NAMALWA (cell line): ENCODE data around the gene ELP6.
"Not testable (repeated sequence)": the region's sequence is repeated elsewhere in the genome, so short reads cannot be mapped to it uniquely, and the experiment has no call there.

Experiments used
- DNase-seq: peaks from one replicate; pipeline ENCODE4 v3.0.0-alpha.2; 2015; ENCODE audit warnings: low spot score

The ELP6 gene

DNA sequence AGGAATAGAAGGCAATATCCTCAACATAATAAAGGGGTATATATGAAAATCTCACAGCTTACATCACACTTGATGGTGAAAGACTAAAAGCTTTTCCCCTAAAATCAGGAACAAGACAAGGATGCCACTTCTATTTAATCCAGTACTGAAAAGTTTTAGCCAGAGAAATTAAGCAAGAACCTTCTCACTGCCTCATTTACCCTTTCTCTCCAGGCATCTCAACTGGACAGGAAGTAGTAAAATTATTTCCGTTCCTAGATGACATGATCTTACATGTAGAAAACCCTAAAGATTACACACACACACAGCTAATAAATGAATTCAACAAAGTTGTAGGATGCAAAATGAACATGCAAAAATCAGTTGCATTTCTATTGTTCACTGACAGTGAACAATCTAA is 48.9 kb downstream of the ELP6 start:
- DNase-seq = peak; percentile 8

DNA sequence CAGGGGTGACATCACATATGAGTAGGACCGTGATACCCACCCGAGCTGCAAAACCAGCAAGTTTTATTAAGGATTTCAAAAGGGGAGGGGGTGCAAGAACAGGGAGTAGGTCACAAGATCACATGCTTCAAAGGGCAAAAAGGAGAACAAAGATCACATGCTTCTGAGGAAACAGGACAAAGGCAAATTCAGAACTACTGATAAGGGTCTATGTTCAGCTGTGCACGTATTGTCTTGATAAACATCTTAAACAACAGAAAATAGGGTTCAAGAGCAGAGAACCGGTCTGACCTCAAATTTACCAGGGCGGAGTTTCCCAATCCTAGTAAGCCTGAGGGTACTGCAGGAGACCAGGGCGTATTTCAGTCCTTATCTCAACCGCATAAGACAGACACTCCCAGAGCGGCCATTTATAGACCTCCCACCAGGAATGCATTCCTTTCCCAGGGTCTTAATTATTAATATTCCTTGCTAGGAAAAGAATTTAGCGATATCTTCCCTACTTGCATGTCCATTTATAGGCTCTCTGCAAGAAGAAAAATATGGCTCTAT is 53.9 kb downstream of the ELP6 start:
- not testable (repeated sequence) for DNase-seq

DNA sequence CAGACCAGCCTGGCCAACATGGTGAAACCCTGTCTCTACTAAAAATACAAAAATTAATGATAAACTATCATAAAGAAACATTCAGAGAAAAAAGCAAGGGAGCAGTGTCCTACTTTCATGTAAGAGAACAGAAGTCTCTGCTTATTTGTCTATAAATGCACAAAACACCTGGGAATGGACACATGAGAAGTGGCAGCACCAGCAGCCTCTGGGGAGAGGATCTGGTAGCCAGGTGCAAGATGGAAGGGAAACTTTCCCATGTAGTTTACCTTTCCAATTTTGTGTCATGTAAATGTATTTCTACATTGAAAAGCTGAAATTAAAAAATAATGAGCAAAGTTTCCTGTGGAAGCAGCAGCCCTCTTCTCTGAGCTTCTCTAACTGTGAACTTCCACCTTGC is 56.5 kb downstream of the ELP6 start:
- no peak for DNase-seq

DNA sequence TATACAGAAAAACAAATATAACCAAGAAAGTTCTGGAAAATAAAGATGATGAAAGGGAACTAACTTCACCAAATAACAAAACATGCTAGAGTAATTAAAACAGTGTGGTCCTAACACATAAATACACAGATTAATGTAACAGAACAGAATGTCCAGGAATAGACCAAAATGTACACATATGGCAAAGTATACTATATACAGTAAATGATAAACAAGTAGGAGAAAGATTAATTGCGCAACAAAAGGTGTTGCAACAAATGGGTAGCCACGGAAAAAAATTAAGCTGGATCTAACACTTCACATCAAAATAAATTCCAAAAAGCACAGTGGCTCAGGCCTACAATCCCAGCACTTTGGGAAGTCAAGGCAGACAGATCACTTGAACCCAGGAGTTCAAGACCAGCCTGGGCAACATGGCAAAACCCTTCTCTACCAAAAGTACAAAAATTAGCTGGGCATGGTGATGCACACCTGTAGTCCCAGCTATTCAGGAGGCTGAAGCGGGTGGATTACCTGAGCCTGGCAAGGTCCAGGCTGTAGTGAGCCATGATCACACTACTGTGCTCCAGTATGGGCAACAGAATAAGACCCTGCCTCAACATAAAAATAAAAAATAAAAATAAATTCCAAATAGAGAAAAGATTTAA is 57.6 kb downstream of the ELP6 start:
- DNase-seq = no peak

DNA sequence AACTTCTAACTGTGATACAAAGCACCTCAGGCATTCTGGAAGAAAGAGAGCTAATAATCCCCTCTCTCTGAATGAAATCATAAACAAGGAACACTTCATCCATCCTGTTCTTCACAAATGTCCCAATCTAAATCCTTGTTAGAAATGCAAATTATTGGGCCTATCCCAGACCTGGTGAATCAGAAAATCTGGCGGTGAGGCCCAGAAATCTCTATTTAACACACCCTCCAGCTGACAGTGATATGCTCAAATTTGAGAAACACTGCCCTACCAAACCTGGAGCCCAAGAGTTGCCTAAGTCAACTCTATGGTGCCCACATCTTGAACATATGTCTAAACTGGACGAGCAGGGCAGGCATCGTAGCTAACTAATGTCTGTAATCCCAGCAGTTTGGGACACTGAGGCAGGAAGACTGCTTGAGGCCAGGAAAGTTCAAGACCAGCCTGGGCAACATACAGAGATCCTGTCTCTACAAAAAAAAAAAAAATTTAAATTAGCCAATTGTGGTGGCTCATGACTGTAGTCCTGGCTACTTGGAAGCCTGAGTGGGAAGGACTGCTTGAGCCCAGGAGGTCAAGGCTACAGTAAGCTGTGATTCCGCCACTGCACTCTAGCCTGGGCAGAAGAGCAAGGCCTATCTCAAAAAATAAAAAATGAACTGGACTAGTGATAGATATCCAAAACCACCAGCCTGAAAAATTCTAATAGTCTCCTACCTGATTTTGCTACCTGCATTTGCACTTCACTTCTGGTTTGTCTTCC is 60.9 kb downstream of the ELP6 start:
- no peak for DNase-seq
